HUDEP-2 (cell line): Measurements from ENCODE around the gene USP38.
"Not testable (repeated sequence)": the region's sequence is repeated elsewhere in the genome, so short reads cannot be mapped to it uniquely, and the experiment has no call there.

Experiments used
- DNase-seq, 76 experiments: peaks; one replicate each; lab custom pipeline; 2025; ENCODE audit not compliant: unreplicated experiment in 76 of 76; lab: John Stamatoyannopoulos, UW

The USP38 gene

GRCh38 chr4:143257356-143257755, 72.6 kb downstream of the USP38 start:
- no peak for DNase-seq

GRCh38 chr4:143260750-143261149, 76.0 kb downstream of the USP38 start:
- no peak for DNase-seq

- no peak for DNase-seq
Measured at GRCh38 chr4:143262838-143263237, 78.1 kb downstream of the USP38 start.

- DNase-seq: not testable (repeated sequence)
Measured at GRCh38 chr4:143267690-143268089, 83.0 kb downstream of the USP38 start.

GRCh38 chr4:143270256-143270838, 85.6 kb downstream of the USP38 start:
- no peak for DNase-seq
